Esophagus squamous epithelium (tissue), 4 donors: Measurements from ENCODE around the gene METTL24.

Experiments used
- CTCF ChIP-seq, 6 experiments: fragments of 450-650 bp in 4 of 6; fragments of 200-600 bp in 2 of 6; sonication (generic) in 2 of 6; IDR thresholded peaks; one replicate each; pipeline ENCODE4 v1.5.1; 2016 to 2019; ENCODE audit warnings: antibody characterized with exemption in 6 of 6, mild to moderate bottlenecking in 4 of 6, moderate library complexity in 4 of 6
- POLR2A ChIP-seq, 4 donors: fragments of 450-650 bp; IDR thresholded peaks; one replicate each; pipeline ENCODE4 v1.6.1; 2017; ENCODE audit warnings: antibody characterized with exemption in 4 of 4, mild to moderate bottlenecking in 4 of 4, moderate library complexity in 3 of 4

- TF ChIP-seq CTCF (IDR thresholded peaks at IDR 0.05) (no peak), POLR2A (IDR thresholded peaks at IDR 0.05) (no peak)
Measured at GRCh38 chr6:110369066-110369465, 10.9 kb upstream of the METTL24 start.
